Smooth muscle cell (in vitro differentiated cells): ENCODE results near the gene CYTH1. TPM values are rescaled to one million over a fixed set of nuclear protein-coding genes. Genes with fewer than 3 reads are reported as not detected.

ENCODE experiments used
- DNase-seq: peaks from one replicate; lab custom pipeline; 2025; ENCODE audit not compliant: unreplicated experiment; lab: John Stamatoyannopoulos, UW
- H2AFZ ChIP-seq: fragments of 200-600 bp; sonication (generic); 2 replicates; pipeline ENCODE4 v1.6.0; 2016; ENCODE audit warnings: antibody characterized with exemption, low read depth, mild to moderate bottlenecking
- H3F3A ChIP-seq: fragments of 200-600 bp; sonication (generic); 2 replicates; pipeline ENCODE4 v1.6.0; 2017; ENCODE audit warnings: antibody characterized with exemption, low read depth
- H3K27ac ChIP-seq: fragments of 200-600 bp; sonication (generic); 2 replicates; pipeline ENCODE4 v1.5.1; 2016; ENCODE audit warnings: low read depth, mild to moderate bottlenecking
- H3K27me3 ChIP-seq: fragments of 200-600 bp; sonication (generic); 2 replicates; pipeline ENCODE4 v1.6.1; 2016; ENCODE audit warnings: low read depth, mild to moderate bottlenecking
- H3K36me3 ChIP-seq: fragments of 200-600 bp; sonication (generic); 2 replicates; pipeline ENCODE4 v1.5.1; 2016; ENCODE audit warnings: low read depth
- H3K4me1 ChIP-seq: fragments of 200-600 bp; sonication (generic); 2 replicates; pipeline ENCODE4 v1.5.1; 2016; ENCODE audit warnings: low read depth
- H3K4me2 ChIP-seq: fragments of 200-600 bp; sonication (generic); 2 replicates; pipeline ENCODE4 v1.6.0; 2016; ENCODE audit warnings: mild to moderate bottlenecking
- H3K4me3 ChIP-seq: fragments of 200-600 bp; sonication (generic); 2 replicates; pipeline ENCODE4 v1.5.1; 2016; ENCODE audit warnings: mild to moderate bottlenecking
- H3K79me2 ChIP-seq: fragments of 200-600 bp; sonication (generic); 2 replicates; pipeline ENCODE4 v1.6.0; 2016; ENCODE audit warnings: low read depth, mild to moderate bottlenecking
- H3K9ac ChIP-seq: fragments of 200-600 bp; sonication (generic); 2 replicates; pipeline ENCODE4 v1.6.0; 2016; ENCODE audit warnings: low read depth
- H3K9me3 ChIP-seq: fragments of 200-600 bp; sonication (generic); replicated peaks from 2 replicates; pipeline ENCODE4 v1.5.1; 2016; ENCODE audit warnings: low read depth
- H4K20me1 ChIP-seq: fragments of 200-600 bp; sonication (generic); 2 replicates; pipeline ENCODE4 v1.6.0; 2016; ENCODE audit warnings: low read depth
- WGBS: methylation state at CpG from one replicate; pipeline ENCODE4 v1.1.7; 2016; ENCODE audit warnings: low lambda C conversion rate; 5-methylcytosine and 5-hydroxymethylcytosine counted together
- polyA plus RNA-seq: library from polyadenylated mRNA; unstranded; fragments of >200 nt; fragmentation: Nextera tagmentation; extraction: Ambion mirVana; gene quantifications from 2 replicates; pipeline ENCODE4 v1.2.1, GENCODE V29; 2016
- total RNA-seq: library from RNA; depleted of rRNA; stranded (reverse); fragments of >200 nt; gene quantifications from 2 replicates; pipeline ENCODE4 v1.2.3, GENCODE V29; 2014
- TF ChIP-seq, protein P1 (sequence below): fragments of 200-600 bp; sonication (generic); IDR thresholded peaks from 2 replicates; pipeline ENCODE4 v1.5.1; 2017; ENCODE audit warnings: borderline replicate concordance, mild to moderate bottlenecking, antibody characterized with exemption; ENCODE audit not compliant: insufficient read depth, poor library complexity, severe bottlenecking

Gene CYTH1
- total and polyA plus RNA-seq, 2 experiments from 2014 or later, result 14.1 to 19.3 TPM

DNA sequence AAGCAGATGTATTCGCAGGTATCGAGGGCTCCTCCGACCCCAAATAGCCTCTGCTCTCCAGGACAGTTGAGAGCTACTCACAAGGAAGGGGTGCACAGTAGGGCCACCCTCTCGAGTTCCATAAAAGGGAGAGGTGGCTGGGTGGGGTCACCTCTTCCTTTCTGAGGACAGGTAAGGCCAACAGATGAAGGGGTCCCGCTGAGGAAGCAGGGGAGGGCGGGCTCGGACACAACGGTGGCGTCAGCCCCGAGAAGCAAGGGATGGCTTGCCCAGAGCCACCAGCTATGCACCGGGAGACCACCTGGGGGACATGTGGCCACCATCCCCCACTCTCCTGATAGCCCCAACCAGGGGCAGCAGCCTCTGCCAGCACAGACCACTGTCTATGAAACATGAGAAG lies 15.1 kb upstream of the CYTH1 start:
- Histone ChIP-seq H3F3A (no peaks in the 10 kb centered on the region), H3K9ac (no peak overlapping the region), H3K27me3 (no peaks in the 10 kb centered on the region), H3K4me2 (no peak overlapping the region), H3K27ac (no peak overlapping the region), H3K4me1 (no peaks in the 10 kb centered on the region), H3K9me3 (no peaks in the 10 kb centered on the region), H3K4me3 (no peak overlapping the region), H3K36me3 (no peaks in the 10 kb centered on the region), H4K20me1 (peaks cover 6% of the 10 kb centered on the region), H3K79me2 (no peaks in the 10 kb centered on the region), H2AFZ (no peak overlapping the region)
- DNase-seq, result no peak
- 91% methylated on average over 11 of the region's 11 CpGs for WGBS
- TF ChIP-seq, protein P1, sequence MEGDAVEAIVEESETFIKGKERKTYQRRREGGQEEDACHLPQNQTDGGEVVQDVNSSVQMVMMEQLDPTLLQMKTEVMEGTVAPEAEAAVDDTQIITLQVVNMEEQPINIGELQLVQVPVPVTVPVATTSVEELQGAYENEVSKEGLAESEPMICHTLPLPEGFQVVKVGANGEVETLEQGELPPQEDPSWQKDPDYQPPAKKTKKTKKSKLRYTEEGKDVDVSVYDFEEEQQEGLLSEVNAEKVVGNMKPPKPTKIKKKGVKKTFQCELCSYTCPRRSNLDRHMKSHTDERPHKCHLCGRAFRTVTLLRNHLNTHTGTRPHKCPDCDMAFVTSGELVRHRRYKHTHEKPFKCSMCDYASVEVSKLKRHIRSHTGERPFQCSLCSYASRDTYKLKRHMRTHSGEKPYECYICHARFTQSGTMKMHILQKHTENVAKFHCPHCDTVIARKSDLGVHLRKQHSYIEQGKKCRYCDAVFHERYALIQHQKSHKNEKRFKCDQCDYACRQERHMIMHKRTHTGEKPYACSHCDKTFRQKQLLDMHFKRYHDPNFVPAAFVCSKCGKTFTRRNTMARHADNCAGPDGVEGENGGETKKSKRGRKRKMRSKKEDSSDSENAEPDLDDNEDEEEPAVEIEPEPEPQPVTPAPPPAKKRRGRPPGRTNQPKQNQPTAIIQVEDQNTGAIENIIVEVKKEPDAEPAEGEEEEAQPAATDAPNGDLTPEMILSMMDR, result no peak

DNA sequence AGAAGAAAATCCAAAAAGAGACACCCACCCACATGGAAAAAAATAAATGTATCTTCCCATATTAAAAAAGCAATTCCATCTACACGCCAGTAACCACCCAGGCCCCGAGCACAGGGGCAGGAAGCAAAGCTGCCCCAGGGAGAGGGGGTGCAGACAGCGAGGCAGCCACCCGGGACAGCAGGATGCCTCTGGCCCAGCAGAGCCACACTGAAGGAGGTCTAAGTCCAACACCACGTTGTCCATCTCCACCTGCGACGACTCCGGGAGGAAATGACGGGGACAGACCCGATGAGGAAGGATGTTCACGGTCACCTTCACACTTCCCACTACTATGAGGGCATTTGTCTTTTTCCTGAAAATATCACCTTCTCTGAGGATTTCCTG lies 14.4 kb upstream of the CYTH1 start:
- H3K79me2 ChIP-seq, result no peaks in the 10 kb centered on the region
- no peaks in the 10 kb centered on the region for H3K9me3 ChIP-seq
- H3F3A ChIP-seq, result peaks cover 4% of the 10 kb centered on the region
- no peak overlapping the region for H3K4me3 ChIP-seq
- H3K27ac ChIP-seq, result no peak overlapping the region
- no peak overlapping the region for H2AFZ ChIP-seq
- H3K9ac ChIP-seq, result no peak overlapping the region
- WGBS, result 98% methylated on average over 11 of the region's 11 CpGs
- no peak for DNase-seq
- H3K4me2 ChIP-seq, result no peak overlapping the region
- H3K27me3 ChIP-seq, result no peaks in the 10 kb centered on the region
- no peaks in the 10 kb centered on the region for H3K36me3 ChIP-seq
- TF ChIP-seq, protein P1, result no peak
- peaks cover 6% of the 10 kb centered on the region for H3K4me1 ChIP-seq
- H4K20me1 ChIP-seq, result peaks cover 10% of the 10 kb centered on the region

DNA sequence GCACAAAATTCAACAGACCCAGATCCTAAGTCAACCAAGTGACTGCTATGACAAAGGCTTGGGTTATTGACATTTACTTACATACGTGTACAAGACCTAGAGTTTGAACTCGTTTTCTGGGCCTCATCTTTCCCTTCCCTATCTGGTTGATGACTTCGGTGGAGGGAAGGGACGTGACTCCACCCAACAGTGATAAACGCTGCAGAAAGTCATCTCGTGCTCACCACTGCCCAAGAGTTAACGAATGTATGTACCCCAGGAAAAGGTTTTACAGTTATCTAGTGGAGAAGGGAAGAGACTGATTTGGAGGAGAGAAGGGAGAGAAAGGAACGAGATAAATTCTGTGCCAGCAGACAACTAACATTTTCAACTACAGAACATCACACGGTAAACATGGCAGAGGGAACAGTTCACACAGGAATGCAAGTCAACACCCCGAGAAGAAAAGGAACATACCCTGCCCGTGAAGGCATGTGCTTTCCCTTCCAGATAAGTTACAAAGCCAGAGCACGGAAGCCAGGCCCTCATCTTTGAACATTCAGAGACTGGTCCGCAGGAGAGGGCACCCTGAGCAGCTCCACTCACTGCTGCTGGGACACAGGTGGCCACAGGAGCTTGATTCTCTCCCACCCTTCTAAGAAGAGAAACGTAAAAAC lies 13.9 kb upstream of the CYTH1 start:
- Histone ChIP-seq H3K9ac (no peak overlapping the region), H3K4me1 (peaks cover 10% of the 10 kb centered on the region), H3K4me3 (no peak overlapping the region), H3K36me3 (no peaks in the 10 kb centered on the region), H3K27ac (no peak overlapping the region), H3K9me3 (no peaks in the 10 kb centered on the region), H3K4me2 (no peak overlapping the region), H3F3A (peaks cover 6% of the 10 kb centered on the region), H3K79me2 (no peaks in the 10 kb centered on the region), H2AFZ (no peak overlapping the region), H3K27me3 (no peaks in the 10 kb centered on the region), H4K20me1 (peaks cover 11% of the 10 kb centered on the region)
- DNase-seq, result no peak
- 96% methylated on average over 14 of the region's 14 CpGs for WGBS
- TF ChIP-seq, protein P1, result no peak

DNA sequence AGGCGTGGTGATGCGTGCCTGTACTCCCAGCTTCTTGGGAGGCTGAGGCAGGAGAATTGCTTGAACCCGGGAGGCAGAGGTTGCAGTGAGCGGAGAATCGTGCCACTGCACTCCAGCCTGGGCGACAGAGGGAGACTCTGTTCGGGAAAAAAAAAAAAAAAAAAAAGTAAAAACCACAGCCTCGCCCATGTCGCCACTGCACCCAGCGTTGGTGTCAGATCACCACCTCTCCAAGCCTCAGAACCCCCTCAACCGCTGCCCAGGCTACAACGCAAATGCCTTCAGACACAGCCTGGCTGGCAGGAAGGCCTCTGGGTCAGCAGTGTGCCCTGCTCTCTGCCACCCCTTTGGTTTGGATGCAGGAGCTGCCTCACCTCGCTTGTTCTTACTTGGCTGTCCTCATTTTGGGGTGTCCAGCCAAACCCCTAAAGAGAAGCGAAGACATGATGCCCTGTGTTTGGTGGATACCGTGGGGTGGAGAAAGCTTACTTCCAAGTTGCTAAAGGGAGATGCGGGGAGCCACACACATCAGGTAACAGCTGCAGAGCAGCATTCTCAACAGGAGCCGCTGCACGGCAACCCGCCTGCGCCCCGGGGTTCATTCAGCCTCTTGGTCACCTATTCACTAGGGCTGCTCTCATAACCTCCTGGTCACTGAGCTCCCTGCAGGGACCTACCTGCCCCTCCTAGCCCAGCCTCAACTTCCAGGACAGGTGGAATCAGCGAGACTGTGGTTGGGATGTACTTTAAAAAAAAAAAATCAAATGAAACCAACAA lies 13.0 kb upstream of the CYTH1 start:
- H3K36me3 ChIP-seq, result no peaks in the 10 kb centered on the region
- WGBS, result 97% methylated on average over 22 of the region's 22 CpGs

More for the DNA sequence above, 13.0 kb upstream of the CYTH1 start:
- peaks cover 10% of the 10 kb centered on the region for H3K4me1 ChIP-seq
- no peaks in the 10 kb centered on the region for H3K9me3 ChIP-seq
- DNase-seq, result no peak
- no peaks in the 10 kb centered on the region for H3K27me3 ChIP-seq
- no peak overlapping the region for H3K9ac ChIP-seq
- no peak overlapping the region for H3K4me3 ChIP-seq
- H2AFZ ChIP-seq, result no peak overlapping the region
- peaks cover 8% of the 10 kb centered on the region for H4K20me1 ChIP-seq
- H3K79me2 ChIP-seq, result no peaks in the 10 kb centered on the region
- H3K27ac ChIP-seq, result no peak overlapping the region
- H3F3A ChIP-seq, result peaks cover 6% of the 10 kb centered on the region
- no peak overlapping the region for H3K4me2 ChIP-seq
- TF ChIP-seq, protein P1, result no peak
